GM12873 (cell line): ENCODE measurements around the gene DENND5B.

Experiments
- CTCF ChIP-seq: IDR thresholded peaks from 2 replicates; pipeline ENCODE4 v1.5.1; 2012; ENCODE audit warnings: low read depth, mild to moderate bottlenecking, moderate library complexity, low read length, control low read depth; ENCODE audit not compliant: insufficient read depth; ENCODE audit errors: missing control alignments

The DENND5B gene

GRCh38 chr12:31456562-31456961 is 134.4 kb downstream of the DENND5B start:
- TF ChIP-seq CTCF: no peak

- TF ChIP-seq CTCF: no peak
Observed at GRCh38 chr12:31444736-31445135, 146.2 kb downstream of the DENND5B start.

GRCh38 chr12:31440586-31440985 is 150.3 kb downstream of the DENND5B start:
- no peak for TF ChIP-seq CTCF

GRCh38 chr12:31440134-31440533 is 150.8 kb downstream of the DENND5B start:
- TF ChIP-seq CTCF: no peak

- TF ChIP-seq CTCF: no peak
Observed at GRCh38 chr12:31431721-31432240, 159.2 kb downstream of the DENND5B start.

GRCh38 chr12:31423405-31423804 is 167.5 kb downstream of the DENND5B start:
- TF ChIP-seq CTCF: no peak

- no peak for TF ChIP-seq CTCF
Observed at GRCh38 chr12:31412292-31412801, 178.6 kb downstream of the DENND5B start.
